Body of pancreas (tissue), 4 donors: Measurements from ENCODE around the gene PAIP1. TPM values are rescaled to one million over a fixed set of nuclear protein-coding genes. Genes with fewer than 3 reads are reported as not detected.

ENCODE experiments used
- ATAC-seq: fragments of 150-250 bp; one replicate; pipeline ENCODE4 v1.9.1; 2016
- DNase-seq, 4 donors: peaks; one replicate each; pipeline ENCODE4 v3.0.0-alpha.2; 2019
- H3K27ac ChIP-seq, 4 donors: fragments of 200-600 bp; sonication (generic); 1 replicate in 3 of 4; 2 replicates in 1 of 4; pipeline versions ENCODE4 v1.5.1 to v1.6.1; 2016 to 2019; ENCODE audit warnings: mild to moderate bottlenecking in 1 of 4, mixed read lengths in 1 of 4, moderate library complexity in 1 of 4
- H3K27me3 ChIP-seq, 2 donors: fragments of 200-600 bp; sonication (generic); one replicate each; pipeline ENCODE4 v1.6.0; 2016; ENCODE audit warnings: mild to moderate bottlenecking in 1 of 2
- H3K36me3 ChIP-seq, 2 donors: fragments of 200-600 bp; sonication (generic); replicated peaks in 1 of 2; 2 replicates each; pipeline ENCODE4 v1.5.1; 2016; ENCODE audit warnings: low read depth in 2 of 2; ENCODE audit not compliant: insufficient read depth in 1 of 2
- H3K4me1 ChIP-seq: fragments of 200-600 bp; sonication (generic); one replicate; pipeline ENCODE4 v1.6.0; 2016
- H3K4me3 ChIP-seq, 2 donors: fragments of 200-600 bp; sonication (generic); 1 replicate in 1 of 2; 2 replicates in 1 of 2; pipeline ENCODE4 v1.5.1; 2016 to 2019
- H3K9me3 ChIP-seq, 3 donors: fragments of 200-600 bp; sonication (generic); 1 replicate in 2 of 3; 2 replicates in 1 of 3; pipeline ENCODE4 v1.5.1; 2016
- CTCF ChIP-seq, 7 experiments: fragments of 450-650 bp in 4 of 7; fragments of 200-600 bp in 3 of 7; sonication (generic) in 3 of 7; IDR thresholded peaks; one replicate each; pipeline ENCODE4 v1.5.1; 2016 to 2019; ENCODE audit warnings: antibody characterized with exemption in 7 of 7
- POLR2A ChIP-seq, 3 donors: fragments of 450-650 bp; IDR thresholded peaks; one replicate each; pipeline ENCODE4 v1.6.1; 2016; ENCODE audit warnings: antibody characterized with exemption in 3 of 3, mild to moderate bottlenecking in 2 of 3
- WGBS, 2 donors: methylation state at CpG; one replicate each; pipeline ENCODE4 v1.1.5; 2017; 5-methylcytosine and 5-hydroxymethylcytosine counted together
- intact Hi-C: fragments of 100-400 bp; cut with DNase I; formaldehyde crosslinking; loops from one replicate; pipeline ENCODE4 v1.15.1; 2023
- total RNA-seq, 2 donors: library from RNA; depleted of rRNA; stranded (reverse); fragments of >200 nt; gene quantifications; one replicate each; pipeline ENCODE4 v1.1.0, GENCODE V29; 2016

The PAIP1 gene
- total RNA-seq, 2 donors from 2014 or later = 33.6 to 45.1 TPM

- Histone ChIP-seq H3K4me3 (no peak overlapping the region), H3K9me3 (no peaks in the 10 kb centered on the region), H3K27ac (no peak overlapping the region), H3K27me3 (no peaks in the 10 kb centered on the region), H3K4me1 (no peaks in the 10 kb centered on the region), H3K36me3 (no peaks in the 10 kb centered on the region)
- DNase-seq = no peak
- TF ChIP-seq CTCF (IDR thresholded peaks at IDR 0.05) (no peak), POLR2A (IDR thresholded peaks at IDR 0.05) (no peak)
- intact Hi-C loops = no loop called here
- ATAC-seq = no peak
- WGBS, 2 donors = 88 to 90% methylated on average over 8 of the region's 8 CpGs
Measured at GRCh38 chr5:43570450-43571158, 13.7 kb upstream of the PAIP1 start.

- H3K36me3 ChIP-seq = no peaks in the 10 kb centered on the region
- TF ChIP-seq CTCF (IDR thresholded peaks at IDR 0.05) (no peak), POLR2A (IDR thresholded peaks at IDR 0.05) (no peak)
- WGBS, 2 donors = 70 to 73% methylated on average over 4 of the region's 4 CpGs
- H3K4me3 ChIP-seq = no peak overlapping the region
- ATAC-seq (no peak), DNase-seq (no peak)
- H3K4me1 ChIP-seq = no peaks in the 10 kb centered on the region
- H3K27ac ChIP-seq = no peak overlapping the region
- intact Hi-C loops = no loop called here
- H3K27me3 ChIP-seq = no peaks in the 10 kb centered on the region
- H3K9me3 ChIP-seq = no peaks in the 10 kb centered on the region
Measured at GRCh38 chr5:43569236-43569746, 12.4 kb upstream of the PAIP1 start.

DNA sequence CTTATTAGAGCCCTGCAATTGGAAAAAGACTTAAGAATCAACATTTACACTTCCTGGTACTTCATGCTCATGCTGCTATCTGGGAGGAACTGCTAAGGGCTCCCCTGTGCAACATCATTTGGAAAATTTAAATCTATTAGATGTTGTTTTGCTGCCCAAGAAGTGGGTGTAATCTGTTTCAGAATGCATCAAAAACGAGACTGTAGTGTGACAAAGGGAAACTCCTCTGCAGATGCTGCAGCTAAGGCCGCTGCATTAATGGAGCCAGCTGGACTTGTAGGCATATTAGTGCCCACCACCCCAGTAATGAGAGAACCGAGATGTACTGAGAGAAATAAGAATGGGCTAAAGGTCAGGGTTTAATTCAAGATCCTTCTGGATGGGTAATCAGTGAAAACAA, 11.1 kb upstream of the PAIP1 start:
- Histone ChIP-seq H3K27me3 (no peaks in the 10 kb centered on the region), H3K36me3 (no peaks in the 10 kb centered on the region), H3K4me3 (no peak overlapping the region), H3K4me1 (no peaks in the 10 kb centered on the region), H3K9me3 (no peaks in the 10 kb centered on the region), H3K27ac (no peak overlapping the region)
- no peak for ATAC-seq
- 78 to 83% methylated on average over 3 of the region's 3 CpGs for WGBS, 2 donors
- DNase-seq = no peak
- no peak for TF ChIP-seq CTCF (IDR thresholded peaks at IDR 0.05)
- TF ChIP-seq POLR2A (IDR thresholded peaks at IDR 0.05) = no peak
- intact Hi-C loops = no loop called here

DNA sequence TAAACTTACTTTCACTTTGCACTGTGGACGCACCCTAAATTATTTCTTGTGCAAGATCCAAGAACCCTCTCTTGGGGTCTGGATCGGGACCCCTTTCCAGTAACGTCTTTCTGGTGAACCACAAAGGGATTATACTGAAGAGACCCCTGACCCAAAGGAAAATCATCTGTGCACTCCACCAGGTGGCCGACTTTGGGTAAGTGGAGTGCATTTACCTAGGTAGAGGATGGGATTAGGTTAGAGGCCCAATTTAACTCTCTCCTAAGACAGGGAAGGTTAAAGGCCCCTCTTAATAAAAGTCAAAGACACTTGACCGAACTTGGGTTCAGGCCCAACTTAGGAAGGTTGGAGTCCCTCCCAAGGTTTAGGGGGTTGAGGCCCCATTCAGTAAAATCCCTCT, 8.2 kb upstream of the PAIP1 start:
- no peaks in the 10 kb centered on the region for H3K27me3 ChIP-seq
- WGBS, 2 donors = 81 to 82% methylated on average over 5 of the region's 5 CpGs
- intact Hi-C loops = no loop called here
- H3K9me3 ChIP-seq = no peaks in the 10 kb centered on the region
- no peak overlapping the region for H3K27ac ChIP-seq
- H3K4me3 ChIP-seq = no peak overlapping the region
- no peak for TF ChIP-seq POLR2A (IDR thresholded peaks at IDR 0.05)
- no peak for TF ChIP-seq CTCF (IDR thresholded peaks at IDR 0.05)
- H3K4me1 ChIP-seq = no peaks in the 10 kb centered on the region
- DNase-seq = no peak
- H3K36me3 ChIP-seq = no peaks in the 10 kb centered on the region
- ATAC-seq = no peak

- ATAC-seq (no peak), DNase-seq (no peak)
- intact Hi-C loops = no loop called here
- Histone ChIP-seq H3K9me3 (no peaks in the 10 kb centered on the region), H3K27ac (no peak overlapping the region), H3K36me3 (no peaks in the 10 kb centered on the region), H3K4me1 (no peaks in the 10 kb centered on the region), H3K4me3 (no peak overlapping the region), H3K27me3 (no peaks in the 10 kb centered on the region)
- 64 to 65% methylated on average over 5 of the region's 5 CpGs for WGBS, 2 donors
- TF ChIP-seq CTCF (IDR thresholded peaks at IDR 0.05) (no peak), POLR2A (IDR thresholded peaks at IDR 0.05) (no peak)
Measured at GRCh38 chr5:43564289-43564850, 7.5 kb upstream of the PAIP1 start.
